ENCODE measurements around the gene FMNL2.

GRCh38 chr2:152390837-152391236 lies 55.9 kb downstream of the FMNL2 start:
- TF ChIP-seq CTCF (conservative IDR thresholded peaks at IDR 0.05) (no peak), EZH2 (IDR thresholded peaks at IDR 0.05; ENCODE audit: low read depth) (no peak)

Measured in PC-9 (cell line).